Measurements from ENCODE around the gene TMEM178A.
"Not testable (repeated sequence)": the region's sequence is repeated elsewhere in the genome, so short reads cannot be mapped to it uniquely, and the experiment has no call there.

TMEM178A gene

GRCh38 chr2:39720970-39721369 lies 55.3 kb downstream of the TMEM178A start:
- Histone ChIP-seq H3K4me3 (ENCODE audit: low read depth in 1 of 5, low read length in 5 of 5) (no peak overlapping the region), H3K36me3 (ENCODE audit: control insufficient read depth in 5 of 5, insufficient read depth in 5 of 5, low read length in 5 of 5) (peaks cover 0 to 2% (median 0%) of the 10 kb centered on the region in 5 donors), H3K4me1 (ENCODE audit: control insufficient read depth in 5 of 5, insufficient read depth in 5 of 5, low read length in 5 of 5) (peaks cover 0 to 8% (median 0%) of the 10 kb centered on the region in 5 donors), H3K9ac (ENCODE audit: low read length in 5 of 5) (no peak overlapping the region), H3K9me3 (ENCODE audit: control insufficient read depth in 5 of 5, low read length in 5 of 5) (no peaks in the 10 kb centered on the region), H3K27me3 (ENCODE audit: control insufficient read depth in 5 of 5, insufficient read depth in 4 of 5, low read length in 5 of 5) (no peaks in the 10 kb centered on the region), H3K27ac (ENCODE audit: low read depth, low read length) (no peak overlapping the region)

- no peak overlapping the region for H3K9ac ChIP-seq (ENCODE audit: low read length in 5 of 5)
- H3K27ac ChIP-seq (ENCODE audit: low read depth, low read length), result no peak overlapping the region
- H3K4me1 ChIP-seq (ENCODE audit: control insufficient read depth in 5 of 5, insufficient read depth in 5 of 5, low read length in 5 of 5), result peaks cover 0 to 8% (median 0%) of the 10 kb centered on the region in 5 donors
- no peaks in the 10 kb centered on the region for H3K27me3 ChIP-seq (ENCODE audit: control insufficient read depth in 5 of 5, insufficient read depth in 4 of 5, low read length in 5 of 5)
- no peak overlapping the region for H3K4me3 ChIP-seq (ENCODE audit: low read depth in 1 of 5, low read length in 5 of 5)
- no peaks in the 10 kb centered on the region for H3K36me3 ChIP-seq (ENCODE audit: control insufficient read depth in 5 of 5, insufficient read depth in 5 of 5, low read length in 5 of 5)
- H3K9me3 ChIP-seq (ENCODE audit: control insufficient read depth in 5 of 5, low read length in 5 of 5), result no peaks in the 10 kb centered on the region
These were observed 57.8 kb downstream of the TMEM178A start for GRCh38 chr2:39723497-39723896.

GRCh38 chr2:39723946-39724827 lies 58.5 kb downstream of the TMEM178A start:
- H3K9me3 ChIP-seq (ENCODE audit: control insufficient read depth in 5 of 5, low read length in 5 of 5), result no peaks in the 10 kb centered on the region
- H3K4me3 ChIP-seq (ENCODE audit: low read depth in 1 of 5, low read length in 5 of 5), result no peak overlapping the region
- no peak overlapping the region for H3K9ac ChIP-seq (ENCODE audit: low read length in 5 of 5)
- H3K27ac ChIP-seq (ENCODE audit: low read depth, low read length), result no peak overlapping the region
- peaks cover 0 to 7% (median 0%) of the 10 kb centered on the region in 5 donors for H3K4me1 ChIP-seq (ENCODE audit: control insufficient read depth in 5 of 5, insufficient read depth in 5 of 5, low read length in 5 of 5)
- no peaks in the 10 kb centered on the region for H3K36me3 ChIP-seq (ENCODE audit: control insufficient read depth in 5 of 5, insufficient read depth in 5 of 5, low read length in 5 of 5)
- no peaks in the 10 kb centered on the region for H3K27me3 ChIP-seq (ENCODE audit: control insufficient read depth in 5 of 5, insufficient read depth in 4 of 5, low read length in 5 of 5)

- Histone ChIP-seq H3K9me3 (ENCODE audit: control insufficient read depth in 5 of 5, low read length in 5 of 5) (no peaks in the 10 kb centered on the region), H3K36me3 (ENCODE audit: control insufficient read depth in 5 of 5, insufficient read depth in 5 of 5, low read length in 5 of 5) (no peaks in the 10 kb centered on the region), H3K9ac (ENCODE audit: low read length in 5 of 5) (no peak overlapping the region), H3K27me3 (ENCODE audit: control insufficient read depth in 5 of 5, insufficient read depth in 4 of 5, low read length in 5 of 5) (no peaks in the 10 kb centered on the region), H3K4me3 (ENCODE audit: low read depth in 1 of 5, low read length in 5 of 5) (no peak overlapping the region), H3K4me1 (ENCODE audit: control insufficient read depth in 5 of 5, insufficient read depth in 5 of 5, low read length in 5 of 5) (peaks cover 0 to under 1% (median 0%) of the 10 kb centered on the region in 5 donors), H3K27ac (ENCODE audit: low read depth, low read length) (no peak overlapping the region)
These were observed 59.1 kb downstream of the TMEM178A start for GRCh38 chr2:39724828-39725144.

GRCh38 chr2:39725401-39725800 lies 59.7 kb downstream of the TMEM178A start:
- H3K27ac ChIP-seq (ENCODE audit: low read depth, low read length), result no peak overlapping the region
- no peaks in the 10 kb centered on the region for H3K4me1 ChIP-seq (ENCODE audit: control insufficient read depth in 5 of 5, insufficient read depth in 5 of 5, low read length in 5 of 5)
- no peaks in the 10 kb centered on the region for H3K36me3 ChIP-seq (ENCODE audit: control insufficient read depth in 5 of 5, insufficient read depth in 5 of 5, low read length in 5 of 5)
- H3K9me3 ChIP-seq (ENCODE audit: control insufficient read depth in 5 of 5, low read length in 5 of 5), result no peaks in the 10 kb centered on the region
- H3K27me3 ChIP-seq (ENCODE audit: control insufficient read depth in 5 of 5, insufficient read depth in 4 of 5, low read length in 5 of 5), result no peaks in the 10 kb centered on the region
- H3K4me3 ChIP-seq (ENCODE audit: low read depth in 1 of 5, low read length in 5 of 5), result no peak overlapping the region
- no peak overlapping the region for H3K9ac ChIP-seq (ENCODE audit: low read length in 5 of 5)

GRCh38 chr2:39728085-39728484 lies 62.4 kb downstream of the TMEM178A start:
- H3K4me1 ChIP-seq (ENCODE audit: control insufficient read depth in 5 of 5, insufficient read depth in 5 of 5, low read length in 5 of 5); H3K27me3 ChIP-seq (ENCODE audit: control insufficient read depth in 5 of 5, insufficient read depth in 4 of 5, low read length in 5 of 5); H3K9me3 ChIP-seq (ENCODE audit: control insufficient read depth in 5 of 5, low read length in 5 of 5); H3K36me3 ChIP-seq (ENCODE audit: control insufficient read depth in 5 of 5, insufficient read depth in 5 of 5, low read length in 5 of 5); H3K27ac ChIP-seq (ENCODE audit: low read depth, low read length); H3K9ac ChIP-seq (ENCODE audit: low read length in 5 of 5); H3K4me3 ChIP-seq (ENCODE audit: low read depth in 1 of 5, low read length in 5 of 5): not testable (repeated sequence)

GRCh38 chr2:39728941-39729351 lies 63.2 kb downstream of the TMEM178A start:
- H3K36me3 ChIP-seq (ENCODE audit: control insufficient read depth in 5 of 5, insufficient read depth in 5 of 5, low read length in 5 of 5), result peaks cover 0 to 3% (median 0%) of the 10 kb centered on the region in 5 donors
- peak overlapping the region in 1 of 5 donors; percentile 12 for H3K9ac ChIP-seq (ENCODE audit: low read length in 5 of 5)
- H3K4me3 ChIP-seq (ENCODE audit: low read depth in 1 of 5, low read length in 5 of 5), result no peak overlapping the region
- H3K27me3 ChIP-seq (ENCODE audit: control insufficient read depth in 5 of 5, insufficient read depth in 4 of 5, low read length in 5 of 5), result no peaks in the 10 kb centered on the region
- no peak overlapping the region for H3K27ac ChIP-seq (ENCODE audit: low read depth, low read length)
- H3K4me1 ChIP-seq (ENCODE audit: control insufficient read depth in 5 of 5, insufficient read depth in 5 of 5, low read length in 5 of 5), result peaks cover 0 to 4% (median 0%) of the 10 kb centered on the region in 5 donors
- H3K9me3 ChIP-seq (ENCODE audit: control insufficient read depth in 5 of 5, low read length in 5 of 5), result no peaks in the 10 kb centered on the region

GRCh38 chr2:39730276-39730675 lies 64.6 kb downstream of the TMEM178A start:
- Histone ChIP-seq H3K9me3 (ENCODE audit: control insufficient read depth in 5 of 5, low read length in 5 of 5) (no peaks in the 10 kb centered on the region), H3K4me1 (ENCODE audit: control insufficient read depth in 5 of 5, insufficient read depth in 5 of 5, low read length in 5 of 5) (peaks cover 0 to 4% (median 0%) of the 10 kb centered on the region in 5 donors), H3K36me3 (ENCODE audit: control insufficient read depth in 5 of 5, insufficient read depth in 5 of 5, low read length in 5 of 5) (peaks cover 0 to 10% (median 4%) of the 10 kb centered on the region in 5 donors), H3K27me3 (ENCODE audit: control insufficient read depth in 5 of 5, insufficient read depth in 4 of 5, low read length in 5 of 5) (no peaks in the 10 kb centered on the region), H3K4me3 (ENCODE audit: low read depth in 1 of 5, low read length in 5 of 5) (no peak overlapping the region), H3K27ac (ENCODE audit: low read depth, low read length) (no peak overlapping the region), H3K9ac (ENCODE audit: low read length in 5 of 5) (no peak overlapping the region)

- H3K9ac ChIP-seq (ENCODE audit: low read length in 5 of 5), result no peak overlapping the region
- H3K4me1 ChIP-seq (ENCODE audit: control insufficient read depth in 5 of 5, insufficient read depth in 5 of 5, low read length in 5 of 5), result peaks cover 0 to 4% (median 0%) of the 10 kb centered on the region in 5 donors
- no peak overlapping the region for H3K4me3 ChIP-seq (ENCODE audit: low read depth in 1 of 5, low read length in 5 of 5)
- peaks cover 4 to 15% (median 6%) of the 10 kb centered on the region in 5 donors for H3K36me3 ChIP-seq (ENCODE audit: control insufficient read depth in 5 of 5, insufficient read depth in 5 of 5, low read length in 5 of 5)
- H3K27ac ChIP-seq (ENCODE audit: low read depth, low read length), result no peak overlapping the region
- no peaks in the 10 kb centered on the region for H3K27me3 ChIP-seq (ENCODE audit: control insufficient read depth in 5 of 5, insufficient read depth in 4 of 5, low read length in 5 of 5)
- no peaks in the 10 kb centered on the region for H3K9me3 ChIP-seq (ENCODE audit: control insufficient read depth in 5 of 5, low read length in 5 of 5)
These were observed 65.1 kb downstream of the TMEM178A start for GRCh38 chr2:39730685-39731302.

- peaks cover 0 to 4% (median 0%) of the 10 kb centered on the region in 5 donors for H3K4me1 ChIP-seq (ENCODE audit: control insufficient read depth in 5 of 5, insufficient read depth in 5 of 5, low read length in 5 of 5)
- no peak overlapping the region for H3K4me3 ChIP-seq (ENCODE audit: low read depth in 1 of 5, low read length in 5 of 5)
- no peak overlapping the region for H3K9ac ChIP-seq (ENCODE audit: low read length in 5 of 5)
- H3K36me3 ChIP-seq (ENCODE audit: control insufficient read depth in 5 of 5, insufficient read depth in 5 of 5, low read length in 5 of 5), result peaks cover 5 to 19% (median 13%) of the 10 kb centered on the region in 5 donors
- no peak overlapping the region for H3K27ac ChIP-seq (ENCODE audit: low read depth, low read length)
- H3K27me3 ChIP-seq (ENCODE audit: control insufficient read depth in 5 of 5, insufficient read depth in 4 of 5, low read length in 5 of 5), result no peaks in the 10 kb centered on the region
- H3K9me3 ChIP-seq (ENCODE audit: control insufficient read depth in 5 of 5, low read length in 5 of 5), result no peaks in the 10 kb centered on the region
These were observed 65.8 kb downstream of the TMEM178A start for GRCh38 chr2:39731546-39731945.
